ENCODE data around the gene CFB.

CFB gene

DNA sequence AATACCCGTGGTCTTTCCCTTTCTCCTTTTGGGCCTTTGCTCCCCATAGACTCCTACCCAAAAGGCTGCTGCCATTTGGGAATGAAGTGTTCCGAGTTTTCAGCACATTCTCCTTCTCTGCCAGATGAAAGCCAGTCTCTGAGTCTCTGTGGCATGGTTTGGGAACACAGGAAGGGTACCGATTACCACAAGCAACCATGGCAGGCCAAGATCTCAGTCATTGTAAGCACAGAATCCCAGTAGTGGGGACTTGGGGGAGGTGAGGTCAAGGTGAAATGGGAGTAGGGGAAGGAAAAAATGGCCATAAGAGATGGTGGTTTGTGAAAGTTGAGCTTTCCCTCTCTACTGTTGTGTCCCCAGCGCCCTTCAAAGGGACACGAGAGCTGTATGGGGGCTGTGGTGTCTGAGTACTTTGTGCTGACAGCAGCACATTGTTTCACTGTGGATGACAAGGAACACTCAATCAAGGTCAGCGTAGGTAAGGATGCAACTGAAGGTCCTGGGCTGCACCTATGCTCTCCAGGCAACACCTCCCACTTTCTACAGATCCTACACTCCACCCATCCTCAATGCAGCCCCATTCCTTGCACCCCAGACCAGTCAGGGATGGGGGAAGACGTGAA, 4.1 kb downstream of the CFB start:
- no peak for DNase-seq

DNA sequence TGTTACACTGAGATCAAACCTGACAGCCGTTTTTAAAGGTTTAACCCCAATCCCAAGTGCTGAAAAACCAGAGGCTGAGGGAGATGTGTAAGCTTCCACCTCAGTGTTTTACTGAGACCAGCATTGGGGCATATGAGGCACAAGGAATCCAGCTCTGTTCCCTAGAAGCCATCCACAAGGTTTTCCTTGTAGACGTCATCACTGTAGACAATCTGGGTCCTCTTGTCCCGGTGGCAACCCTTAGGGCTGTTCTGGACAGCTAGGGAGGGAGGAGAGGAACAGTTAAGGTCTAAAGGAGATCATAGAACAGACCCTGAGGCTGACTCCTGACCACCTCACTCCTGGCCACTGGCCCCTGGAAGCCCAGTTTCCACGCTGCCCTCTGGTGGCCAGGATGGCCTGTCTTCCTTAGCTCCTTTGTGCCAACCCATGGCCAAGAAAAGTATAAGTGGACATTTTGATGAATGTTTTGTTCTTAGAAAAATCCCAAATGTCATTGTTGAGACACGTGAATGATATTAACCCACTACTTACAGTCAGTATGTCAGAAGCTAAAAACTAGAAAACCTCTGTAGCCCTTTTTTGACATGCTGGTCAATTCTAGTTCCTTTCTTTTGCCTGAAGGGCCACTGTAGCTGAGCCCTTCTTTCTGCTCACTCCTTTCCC, 6.4 kb downstream of the CFB start:
- DNase-seq: no peak

DNA sequence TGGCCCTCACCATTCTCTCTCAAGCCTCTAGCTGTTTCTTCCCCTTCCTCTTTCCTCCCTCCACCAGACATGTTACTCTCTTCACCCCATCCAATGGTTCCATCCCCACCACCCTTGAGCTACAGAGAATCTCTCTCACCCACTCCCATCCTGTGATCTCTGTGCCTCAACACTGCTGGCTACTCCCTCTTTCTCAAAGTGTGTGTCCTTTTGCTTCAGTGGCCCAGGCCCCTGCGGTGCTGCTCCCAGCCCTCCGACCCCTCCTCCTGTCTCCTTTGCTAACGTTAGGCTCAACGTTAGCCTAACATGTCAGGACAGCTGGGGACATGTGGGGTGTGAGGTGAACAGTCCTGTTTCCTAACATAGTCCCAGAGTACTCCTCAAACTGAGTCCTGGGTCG, 7.0 kb downstream of the CFB start:
- DNase-seq: no peak

DNA sequence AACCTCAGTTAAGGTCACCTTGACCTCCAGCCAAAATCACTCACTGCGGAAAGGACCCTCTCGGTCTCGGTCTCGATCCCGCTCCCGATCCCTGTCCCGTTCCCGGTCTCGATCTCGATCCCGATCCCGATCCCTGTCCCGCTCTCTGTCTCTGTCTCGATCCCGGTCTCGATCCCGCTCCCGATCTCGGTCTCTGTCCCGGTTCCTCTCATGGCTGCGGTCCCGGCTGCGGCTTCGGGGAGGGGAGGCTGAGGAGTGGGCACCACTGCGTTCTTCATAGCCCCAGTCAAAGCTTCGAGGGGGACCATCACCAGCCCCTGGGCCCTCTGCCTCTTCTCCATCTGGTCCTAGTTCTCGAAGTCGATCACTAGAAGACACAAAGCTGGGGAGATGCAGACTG, 8.6 kb downstream of the CFB start:
- no peak for DNase-seq

DNA sequence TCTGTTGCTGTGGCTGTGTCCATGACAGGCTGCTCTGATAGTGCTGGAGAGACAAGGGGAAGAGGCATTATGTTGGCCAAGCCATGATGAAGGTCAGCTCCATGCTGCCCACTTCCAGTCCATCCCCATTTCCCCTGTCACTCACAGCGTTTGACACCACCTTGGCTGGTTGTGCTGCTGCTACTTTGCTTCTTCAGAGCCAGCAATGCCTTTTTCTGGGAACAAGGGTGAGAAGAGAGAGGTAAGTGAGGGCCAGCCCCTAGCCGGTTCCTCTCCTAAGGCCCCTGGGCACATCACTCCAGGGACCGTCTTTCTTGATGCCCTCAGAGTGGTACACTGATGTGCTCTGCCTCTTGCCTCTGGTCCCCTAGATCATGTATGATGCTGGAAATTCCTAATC, 10.9 kb downstream of the CFB start:
- DNase-seq: no peak

DNA sequence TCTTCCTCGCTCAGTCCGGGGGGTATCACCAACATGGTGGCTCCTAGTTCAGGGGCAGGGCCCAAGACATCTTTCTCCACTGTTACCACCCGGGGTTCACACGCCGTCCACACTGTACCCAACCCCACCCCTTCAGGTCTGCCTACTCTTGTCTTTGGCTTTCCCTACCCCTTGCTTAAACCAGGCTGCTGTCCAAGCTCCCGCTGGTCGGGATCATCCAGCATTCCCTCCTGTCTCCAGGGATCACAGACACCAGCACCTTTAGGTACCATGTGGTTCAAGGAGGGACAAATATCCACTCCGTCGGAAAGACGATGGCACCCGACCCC, 12.5 kb downstream of the CFB start:
- no peak for DNase-seq

DNA sequence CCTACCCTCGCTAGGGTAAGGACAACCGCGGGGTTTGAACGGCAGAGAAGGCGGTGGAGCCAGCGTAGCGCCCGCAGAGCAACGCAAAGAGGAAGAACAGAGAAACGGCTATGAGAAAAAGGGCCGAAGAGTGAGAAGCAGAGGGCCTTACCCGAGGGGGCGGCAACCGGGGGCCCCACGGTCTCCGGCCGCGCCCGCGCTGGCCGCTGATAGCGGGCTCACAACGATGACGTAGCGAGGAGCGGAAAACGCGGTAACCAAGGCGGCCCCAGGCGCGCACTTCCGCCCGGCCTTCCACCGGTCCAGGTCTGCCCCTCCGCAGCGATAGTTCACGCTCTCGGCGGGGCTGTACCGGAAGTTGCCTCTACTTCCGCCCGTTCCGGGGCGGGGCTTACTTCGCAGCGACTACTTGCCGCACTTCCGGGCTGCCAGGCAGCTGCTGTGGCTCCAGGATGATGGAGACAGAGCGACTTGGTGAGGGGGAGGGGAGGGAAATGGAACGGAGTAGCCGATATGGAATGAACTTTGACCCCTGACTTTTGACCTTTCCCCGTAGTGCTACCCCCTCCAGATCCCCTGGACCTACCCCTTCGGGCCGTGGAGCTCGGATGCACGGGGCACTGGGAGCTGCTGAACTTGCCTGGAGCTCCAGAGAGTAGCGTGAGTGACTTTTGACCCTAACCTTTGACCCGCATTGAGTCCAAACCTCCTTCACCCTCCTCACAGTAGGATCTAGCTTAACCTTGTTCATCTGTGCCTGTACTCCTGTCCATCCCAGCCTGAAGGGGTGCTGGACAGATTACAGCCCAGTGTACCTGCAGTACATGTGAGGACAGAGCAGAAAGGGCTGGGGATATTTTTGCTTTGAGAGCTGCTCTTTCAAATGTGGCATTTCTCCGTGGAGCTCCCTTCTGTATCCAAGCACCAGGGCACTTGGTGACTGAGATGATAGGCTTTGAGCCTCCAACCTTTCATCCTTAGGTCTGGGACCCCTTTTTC, 13.1 kb downstream of the CFB start, which contains the start of the genes NELFE and SKIC2:
Gene NELFE, minus strand, starts transcription at position 231 of the 999 bp plus-strand sequence. CDS start 525 bp downstream, outside the sequence.
Gene SKIC2, plus strand, starts transcription at position 435 of the 999 bp plus-strand sequence. Its CDS starts 18 bp downstream, at position 453.
- DNase-seq: peak; percentile 95

DNA sequence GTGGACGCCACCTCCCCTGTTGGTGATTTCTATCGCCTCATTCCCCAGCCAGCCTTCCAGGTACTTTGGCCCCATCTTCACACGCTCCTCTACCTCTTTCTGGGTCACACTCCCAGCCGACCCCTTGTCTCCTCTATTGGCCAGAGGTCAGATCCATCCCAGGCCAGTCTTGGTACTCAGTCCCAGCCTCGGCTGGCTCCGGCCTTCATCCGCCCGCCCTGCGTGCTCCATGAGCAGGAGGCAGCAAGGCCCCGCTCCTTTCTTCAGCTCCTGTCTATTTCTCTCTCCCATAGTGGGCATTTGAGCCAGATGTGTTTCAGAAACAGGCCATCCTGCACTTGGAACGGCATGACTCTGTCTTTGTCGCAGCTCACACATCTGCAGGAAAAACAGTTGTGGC, 15.7 kb downstream of the CFB start:
- DNase-seq: no peak

DNA sequence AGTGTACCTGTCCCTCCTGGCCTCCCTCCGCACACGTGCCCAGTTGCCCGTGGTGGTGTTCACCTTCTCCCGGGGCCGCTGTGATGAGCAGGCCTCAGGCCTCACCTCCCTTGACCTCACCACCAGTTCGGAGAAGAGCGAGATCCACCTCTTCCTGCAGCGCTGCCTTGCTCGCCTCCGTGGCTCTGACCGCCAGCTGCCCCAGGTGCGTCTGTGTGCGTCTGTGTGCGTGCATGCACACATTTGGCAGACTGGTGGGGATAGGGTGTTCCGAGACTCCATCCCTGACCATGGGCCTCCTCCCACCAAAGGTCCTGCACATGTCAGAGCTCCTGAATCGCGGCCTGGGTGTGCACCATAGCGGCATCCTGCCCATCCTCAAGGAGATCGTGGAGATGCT, 18.0 kb downstream of the CFB start:
- DNase-seq: no peak

DNA sequence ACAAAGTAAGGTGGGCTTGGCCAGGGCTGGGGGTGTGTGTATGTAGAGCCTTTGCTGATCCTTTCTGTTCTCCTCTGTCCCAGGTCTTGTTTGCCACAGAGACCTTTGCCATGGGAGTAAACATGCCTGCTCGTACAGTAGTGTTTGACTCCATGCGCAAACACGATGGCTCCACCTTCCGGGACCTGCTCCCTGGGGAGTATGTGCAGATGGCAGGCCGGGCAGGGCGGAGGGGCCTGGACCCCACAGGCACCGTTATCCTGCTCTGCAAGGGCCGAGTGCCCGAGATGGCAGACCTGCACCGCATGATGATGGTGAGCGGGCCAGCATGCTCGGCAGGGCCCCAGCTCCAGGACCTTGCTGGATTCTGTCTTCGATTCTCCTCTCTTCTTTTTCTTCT, 19.8 kb downstream of the CFB start:
- no peak for DNase-seq

DNA sequence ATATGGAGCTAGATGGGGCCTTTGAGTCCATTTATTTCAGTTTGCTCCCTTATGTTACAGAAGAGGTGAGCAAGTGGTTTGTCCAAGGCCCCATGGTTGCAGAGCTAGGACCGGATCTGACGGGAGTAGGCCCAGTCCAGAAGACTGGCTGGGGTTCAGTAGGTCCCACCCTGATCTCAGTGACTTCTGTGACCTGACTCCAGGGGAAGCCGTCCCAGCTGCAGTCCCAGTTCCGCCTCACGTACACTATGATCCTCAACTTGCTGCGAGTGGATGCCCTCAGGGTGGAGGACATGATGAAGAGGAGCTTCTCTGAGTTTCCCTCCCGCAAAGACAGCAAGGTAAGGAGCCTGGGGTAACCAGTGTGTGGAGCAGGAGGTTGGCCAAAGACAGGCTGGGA, 20.6 kb downstream of the CFB start:
- DNase-seq: no peak

DNA sequence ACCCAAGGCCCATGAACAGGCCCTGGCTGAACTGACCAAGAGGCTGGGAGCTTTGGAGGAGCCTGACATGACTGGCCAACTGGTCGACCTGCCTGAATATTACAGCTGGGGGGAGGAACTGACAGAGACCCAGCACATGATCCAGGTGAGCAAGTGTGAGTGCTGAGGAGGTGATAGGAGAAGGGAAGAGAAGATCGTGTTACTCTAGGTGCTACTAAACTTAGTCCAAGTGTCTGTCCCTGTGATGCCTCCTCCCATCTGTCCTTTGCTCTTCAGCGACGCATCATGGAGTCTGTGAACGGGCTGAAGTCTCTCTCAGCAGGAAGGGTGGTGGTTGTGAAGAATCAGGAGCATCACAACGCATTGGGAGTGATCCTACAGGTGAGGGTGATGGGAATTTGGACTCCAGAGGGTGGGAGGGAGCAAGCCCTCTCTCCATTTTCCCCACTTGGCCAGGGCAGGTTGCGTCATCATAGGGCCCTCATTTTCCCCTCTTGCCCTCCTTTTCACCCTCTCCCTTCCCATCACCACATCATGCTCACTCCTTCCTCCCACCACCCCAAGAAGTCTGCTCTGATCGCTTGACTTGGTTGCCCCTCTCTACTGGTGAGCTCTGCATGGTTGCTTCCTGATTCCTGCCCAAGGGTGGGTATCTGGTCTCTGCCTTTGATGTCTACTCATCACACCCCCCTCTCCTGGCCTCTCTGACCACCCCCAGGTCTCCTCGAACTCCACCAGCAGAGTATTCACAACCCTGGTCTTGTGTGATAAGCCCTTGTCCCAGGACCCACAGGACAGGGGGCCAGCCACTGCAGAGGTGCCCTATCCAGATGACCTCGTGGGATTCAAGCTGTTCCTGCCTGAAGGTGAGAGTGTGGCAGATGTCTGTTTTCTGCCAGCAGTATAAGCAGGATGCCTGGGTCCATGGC, 21.4 kb downstream of the CFB start:
- DNase-seq: no peak

DNA sequence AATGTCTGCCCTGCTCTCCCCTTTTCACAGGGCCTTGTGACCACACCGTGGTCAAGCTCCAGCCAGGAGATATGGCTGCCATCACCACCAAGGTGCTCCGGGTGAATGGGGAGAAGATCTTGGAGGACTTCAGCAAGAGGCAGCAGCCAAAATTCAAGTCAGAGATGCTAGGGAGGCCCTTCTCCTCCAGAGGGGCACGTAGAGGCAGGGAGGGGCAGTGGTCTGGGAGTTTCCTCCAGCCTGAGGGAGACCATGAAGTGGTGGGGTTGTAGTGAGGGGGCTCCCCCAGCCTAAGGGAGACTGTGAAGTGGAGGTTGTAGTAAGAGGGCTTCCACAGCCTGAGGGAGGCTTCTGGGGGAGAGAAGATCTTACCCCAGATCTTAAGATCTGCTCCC, 22.0 kb downstream of the CFB start:
- DNase-seq: no peak

DNA sequence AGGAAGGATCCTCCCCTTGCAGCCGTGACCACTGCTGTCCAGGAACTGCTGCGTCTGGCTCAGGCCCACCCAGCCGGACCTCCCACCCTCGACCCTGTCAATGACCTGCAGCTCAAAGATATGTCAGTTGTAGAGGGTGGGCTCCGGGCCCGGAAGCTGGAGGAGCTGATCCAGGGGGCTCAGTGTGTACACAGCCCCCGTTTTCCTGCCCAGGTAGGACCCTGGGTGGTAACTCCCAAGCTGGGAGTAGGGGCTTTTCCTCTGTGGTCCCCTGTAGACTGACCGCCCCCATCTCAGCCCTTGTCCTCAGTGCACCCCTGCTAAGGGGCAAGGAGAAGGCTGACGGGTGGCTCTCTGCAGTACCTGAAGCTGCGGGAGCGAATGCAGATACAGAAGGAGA, 22.4 kb downstream of the CFB start:
- no peak for DNase-seq

DNA sequence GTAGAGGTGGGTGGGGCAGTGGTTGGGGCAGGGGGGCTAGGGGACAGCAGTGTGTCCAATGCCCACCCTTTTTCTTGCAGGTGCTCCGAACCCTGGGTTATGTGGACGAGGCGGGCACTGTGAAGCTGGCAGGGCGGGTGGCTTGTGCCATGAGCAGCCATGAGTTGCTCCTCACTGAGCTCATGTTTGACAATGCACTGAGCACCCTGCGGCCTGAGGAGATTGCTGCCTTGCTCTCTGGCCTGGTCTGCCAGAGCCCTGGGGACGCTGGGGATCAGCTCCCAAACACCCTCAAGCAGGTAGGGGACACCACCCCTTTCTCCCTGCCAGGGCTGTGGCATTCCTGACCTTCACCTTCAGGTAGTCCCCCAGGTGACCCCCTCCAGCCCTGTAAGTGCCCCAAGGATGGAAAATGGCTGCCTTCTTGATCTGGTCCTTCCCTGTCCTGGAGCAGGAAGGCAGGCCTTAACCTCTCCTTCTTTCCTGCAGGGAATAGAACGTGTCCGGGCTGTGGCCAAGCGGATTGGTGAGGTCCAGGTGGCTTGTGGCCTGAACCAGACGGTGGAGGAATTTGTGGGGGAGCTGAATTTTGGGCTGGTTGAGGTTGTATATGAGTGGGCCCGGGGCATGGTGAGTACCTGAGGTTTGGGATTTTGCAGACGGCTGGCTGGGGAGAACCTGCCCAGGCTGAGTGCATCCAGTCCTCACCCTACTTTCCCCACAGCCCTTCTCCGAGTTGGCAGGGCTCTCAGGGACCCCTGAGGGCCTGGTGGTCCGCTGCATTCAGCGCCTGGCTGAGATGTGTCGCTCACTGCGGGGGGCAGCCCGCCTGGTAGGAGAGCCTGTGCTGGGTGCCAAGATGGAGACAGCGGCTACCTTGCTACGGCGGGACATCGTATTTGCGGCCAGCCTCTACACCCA, 23.2 kb downstream of the CFB start:
- DNase-seq: no peak

DNA sequence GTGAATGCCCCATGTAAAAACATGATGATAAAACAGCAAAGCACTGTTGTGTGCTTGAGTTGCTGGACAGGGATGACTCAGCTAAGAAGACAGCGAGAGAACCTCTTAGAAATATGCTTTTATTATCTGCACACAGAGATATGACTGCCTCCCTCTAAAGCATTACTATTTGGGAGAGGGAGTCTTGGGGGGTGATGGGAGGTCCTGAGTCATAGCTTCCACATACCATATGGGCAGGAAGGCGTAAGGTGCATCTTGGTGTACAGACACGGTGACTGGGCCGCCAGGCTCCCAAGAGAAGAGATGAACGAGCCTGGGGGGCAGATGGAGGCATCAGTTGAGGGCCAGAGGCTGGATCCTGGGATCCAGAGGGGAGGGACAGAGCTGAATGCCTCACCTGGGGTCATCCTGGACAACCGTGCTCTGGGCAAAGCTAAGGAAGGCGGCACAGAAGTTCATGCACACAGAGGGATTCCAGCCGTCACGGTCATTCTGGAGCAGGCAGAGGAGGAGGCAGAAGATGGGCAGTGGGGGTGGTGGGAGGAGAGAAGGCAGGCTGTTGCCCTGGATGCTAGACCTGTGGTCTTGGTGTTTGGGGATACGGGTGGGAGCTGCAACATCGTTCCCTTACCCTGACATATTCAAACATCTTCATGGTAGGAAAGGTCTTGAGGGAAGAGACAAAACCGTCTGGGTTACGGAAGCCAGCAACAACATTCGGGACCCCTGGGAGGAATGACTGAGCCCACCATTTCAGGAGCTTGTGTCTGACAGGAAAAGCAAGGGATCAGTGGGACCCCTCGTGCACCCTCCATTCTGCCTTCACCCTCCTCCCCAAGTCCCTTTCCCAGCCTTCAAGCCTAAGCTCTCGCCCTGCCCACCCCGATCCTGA, 24.1 kb downstream of the CFB start:
- DNase-seq: no peak

DNA sequence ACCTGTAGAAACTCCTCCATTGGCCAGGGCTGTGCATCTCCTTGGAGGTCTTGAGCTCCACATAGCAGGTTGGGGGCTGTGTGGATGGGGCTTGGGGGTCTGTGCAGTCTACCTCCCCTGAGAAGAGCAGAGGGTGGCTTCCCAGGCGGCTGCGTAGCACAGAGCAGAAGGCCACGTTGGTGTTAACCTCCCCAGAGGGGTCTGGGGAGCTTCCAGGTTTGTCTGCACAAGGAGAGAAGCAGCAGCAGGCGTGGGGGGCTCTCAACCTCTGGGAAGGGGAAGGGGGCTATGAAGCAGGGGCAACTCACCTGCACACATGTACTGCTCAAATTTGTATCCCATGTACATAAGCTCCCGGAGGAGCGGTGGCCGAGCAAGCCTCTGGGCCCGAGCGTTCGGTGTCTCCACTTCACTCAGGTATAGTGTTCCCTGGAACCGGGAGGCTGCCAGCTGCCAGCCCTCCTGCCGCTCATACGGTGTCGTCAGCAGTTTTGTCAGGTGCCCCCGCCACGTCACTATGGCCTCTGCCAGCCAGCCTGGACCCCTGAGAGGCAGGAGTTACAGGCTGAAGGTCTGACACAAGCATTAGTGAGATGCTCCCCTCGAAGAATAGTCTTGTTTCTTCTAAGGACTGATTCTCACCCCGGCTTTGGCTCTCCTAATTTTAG, 24.8 kb downstream of the CFB start:
- DNase-seq: no peak

DNA sequence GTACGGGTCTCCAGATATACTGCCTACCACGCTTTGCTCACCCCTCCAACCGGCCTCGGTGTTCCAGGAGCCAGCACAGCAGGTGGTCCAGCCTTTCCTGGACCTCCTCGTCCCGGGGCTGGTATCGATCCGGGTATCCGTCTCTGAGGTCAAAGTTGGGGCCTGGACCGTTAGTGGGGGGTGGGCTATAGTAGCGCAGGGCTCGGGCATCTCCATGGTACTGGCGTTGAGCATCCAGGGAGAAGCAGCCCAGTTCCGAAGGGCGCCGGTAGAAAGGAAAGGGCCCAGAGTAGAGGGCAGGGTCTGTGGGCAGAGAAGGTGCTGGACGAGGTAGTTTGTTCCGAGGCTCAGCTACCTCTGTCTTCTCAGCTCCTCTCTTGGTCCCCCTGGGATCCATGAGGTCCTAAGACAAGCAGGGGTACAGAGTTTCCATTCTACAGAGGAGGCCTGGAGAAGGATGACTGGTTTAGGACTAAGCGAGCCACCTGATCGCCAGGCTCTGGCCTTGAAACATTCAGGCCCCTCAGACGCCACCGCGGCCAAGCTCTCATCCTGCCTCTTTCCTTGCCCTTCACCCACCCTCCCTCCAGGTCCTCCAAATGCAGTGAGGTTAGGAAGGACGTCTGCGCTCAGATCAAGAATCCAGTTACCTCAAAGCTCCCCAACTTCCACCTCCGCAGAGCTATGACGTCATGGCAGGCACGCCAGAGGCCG, 25.5 kb downstream of the CFB start:
- no peak for DNase-seq
